ENCODE results near the gene LTBP3.

LTBP3 gene

DNA sequence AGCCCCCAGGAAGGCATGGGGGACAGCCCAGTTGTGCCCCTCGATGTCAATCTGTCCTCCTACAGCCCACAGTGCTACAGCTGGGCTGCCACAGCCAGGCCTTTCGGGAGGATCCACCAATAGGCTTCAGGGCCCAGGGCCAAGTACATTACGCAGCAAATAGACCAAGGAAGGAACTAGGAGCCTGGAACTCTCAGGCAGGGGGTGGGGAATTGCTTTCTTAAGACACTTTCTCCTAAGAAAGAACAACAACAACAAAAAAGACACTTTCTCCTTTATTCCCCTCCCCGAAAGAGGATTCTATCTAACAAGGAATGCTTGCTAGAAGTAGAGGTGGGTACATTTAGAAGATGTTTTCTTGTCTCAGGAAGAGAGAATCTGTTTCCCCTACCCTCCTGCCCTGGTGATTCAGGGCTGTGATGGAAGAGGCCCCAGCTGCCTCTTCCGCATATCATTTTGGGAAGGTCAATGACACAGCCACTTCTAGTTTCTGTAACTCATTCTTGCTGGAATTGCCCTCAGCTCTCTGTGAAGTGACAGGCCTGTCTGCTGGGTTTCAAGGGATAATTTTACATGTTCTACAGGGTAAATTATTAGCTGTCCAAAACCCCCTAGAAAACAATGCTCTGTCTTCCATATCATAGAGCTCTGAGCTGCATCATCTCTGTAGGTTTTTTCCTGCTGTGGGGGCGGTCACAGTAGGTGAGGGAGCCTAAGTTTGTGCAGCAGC is 65.4 kb downstream of the LTBP3 start:
- no peak for DNase-seq (ENCODE audit: low read depth)

DNA sequence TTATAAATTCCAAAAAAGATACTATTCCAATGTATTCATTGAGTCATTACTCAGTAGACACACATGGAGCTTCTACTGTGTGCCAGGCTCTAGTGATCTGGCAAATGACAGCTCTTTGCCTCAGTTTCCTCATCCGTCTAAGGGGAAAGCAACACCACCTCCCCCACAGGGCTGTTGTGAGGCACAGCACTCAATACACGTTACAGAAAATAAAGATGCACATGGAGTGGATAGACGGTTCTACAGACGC is 65.8 kb downstream of the LTBP3 start:
- DNase-seq (ENCODE audit: low read depth) = no peak

DNA sequence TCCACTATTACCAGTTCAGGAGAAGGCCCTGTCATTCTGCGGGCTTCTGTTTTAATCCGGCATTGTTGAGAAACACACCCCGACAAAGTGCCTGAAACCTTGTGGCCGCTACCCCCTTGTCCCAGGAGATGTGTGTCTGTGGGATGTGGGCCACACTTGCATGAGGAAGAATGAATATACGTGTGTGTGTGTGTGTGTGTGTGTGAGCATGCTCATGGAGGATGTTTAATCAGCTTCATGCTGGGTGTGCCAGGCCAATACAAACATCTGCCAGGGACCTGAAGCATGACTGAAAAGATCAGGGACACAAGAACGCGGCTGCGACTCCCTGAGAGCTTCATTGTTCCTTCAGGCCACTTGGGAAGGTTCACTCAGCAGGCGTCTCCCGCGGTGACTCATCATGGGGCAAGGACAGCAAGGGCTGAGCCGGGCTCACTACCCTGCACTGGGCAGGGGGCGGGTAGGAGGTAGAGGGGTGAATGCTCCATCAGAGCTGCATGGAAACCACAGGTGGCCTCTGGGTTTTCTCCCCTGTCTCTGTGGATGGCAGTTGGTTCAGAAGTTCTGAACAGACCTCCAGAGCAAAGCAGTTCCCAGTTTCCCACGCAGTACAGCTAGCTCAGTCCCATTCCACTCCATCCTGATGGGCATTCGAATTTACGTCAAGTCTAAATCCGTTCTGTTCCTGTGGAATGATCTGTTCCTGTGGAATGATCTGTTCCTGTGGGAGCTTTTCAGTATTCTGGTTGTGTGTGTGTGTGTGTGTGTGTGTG is 66.4 kb downstream of the LTBP3 start:
- peak; percentile 99 for DNase-seq (ENCODE audit: low read depth)

DNA sequence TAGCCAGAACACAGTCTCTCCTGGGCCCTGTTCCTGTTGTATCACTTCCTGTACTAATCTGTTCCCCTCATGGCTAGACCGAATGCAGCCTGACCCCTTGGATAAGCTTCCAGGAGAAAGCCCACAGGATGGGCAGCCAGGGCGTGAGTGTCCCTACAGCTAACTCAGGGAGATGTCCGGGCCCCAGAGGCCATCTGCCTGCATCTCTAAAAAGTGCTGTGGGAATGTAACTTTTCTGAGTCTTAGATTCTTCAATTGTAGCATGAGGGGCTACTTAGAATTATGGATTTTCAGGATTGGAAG is 67.0 kb downstream of the LTBP3 start:
- no peak for DNase-seq (ENCODE audit: low read depth)

DNA sequence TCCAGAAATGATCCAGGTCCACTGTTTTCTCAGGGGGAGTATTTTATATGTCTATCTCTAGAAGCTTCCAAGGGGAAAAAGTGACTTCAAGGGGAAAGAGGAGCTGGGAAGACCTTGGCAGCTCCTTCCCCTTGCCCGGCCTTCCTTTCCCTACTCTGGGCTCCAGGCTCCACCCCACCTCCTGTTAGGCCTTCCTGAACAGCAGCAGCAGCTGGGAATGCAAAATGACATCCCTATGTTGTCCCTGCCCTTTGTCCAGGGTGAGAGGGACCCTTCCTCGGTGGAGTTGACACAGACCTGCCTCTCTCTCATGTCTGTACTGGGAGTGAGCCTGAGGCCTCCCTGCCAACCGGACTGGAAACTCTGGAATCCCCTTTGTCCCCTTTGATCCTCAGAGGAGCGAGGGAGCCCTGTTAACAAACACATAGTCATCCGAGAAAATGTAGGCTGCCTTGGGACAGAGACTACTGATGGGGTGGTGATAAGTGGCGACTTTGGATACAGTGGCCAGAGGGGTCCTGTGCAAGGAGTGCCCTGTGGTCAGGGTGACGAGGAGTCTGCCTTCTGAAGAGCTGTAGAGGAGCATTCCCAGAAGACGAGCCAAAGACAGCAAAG is 68.3 kb downstream of the LTBP3 start:
- DNase-seq (ENCODE audit: low read depth) = no peak

DNA sequence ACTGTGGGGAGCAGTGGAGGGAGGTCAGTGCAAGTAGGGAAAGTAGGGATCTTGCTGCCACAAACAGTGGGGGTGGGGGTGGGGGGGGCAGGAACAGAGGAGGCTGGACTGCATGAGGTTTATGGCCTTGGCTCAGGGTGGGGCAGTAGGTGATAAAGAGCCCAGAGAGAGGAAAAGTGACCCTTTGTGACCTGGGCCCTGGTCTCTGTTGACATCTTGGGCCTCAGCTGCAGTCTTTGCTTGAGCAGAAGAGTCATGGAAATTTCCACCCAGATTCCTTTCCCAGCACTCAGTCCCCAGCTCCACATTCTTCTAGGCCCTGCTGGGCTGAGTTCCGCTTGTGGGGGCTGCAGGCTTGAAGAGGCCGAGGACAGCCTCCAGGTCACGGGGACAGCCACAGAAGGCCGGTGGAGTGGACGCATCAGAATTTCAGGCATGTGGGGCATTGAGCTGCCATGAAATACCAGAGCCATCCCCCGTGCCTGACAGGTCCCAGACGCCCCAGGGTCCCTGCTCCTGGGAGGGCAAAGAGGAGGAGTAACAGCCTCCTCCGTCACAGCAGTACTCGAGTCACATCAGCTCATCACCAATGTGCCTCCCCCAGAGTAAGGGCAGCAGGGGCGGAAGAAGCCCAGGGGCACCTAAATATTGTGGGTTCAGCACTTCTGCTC is 69.0 kb downstream of the LTBP3 start:
- peak; percentile 97 for DNase-seq (ENCODE audit: low read depth)
